ENCODE measurements around the gene ZG16B.

The ZG16B gene

GRCh38 chr16:2867661-2867986, 37.5 kb downstream of the ZG16B start:
- peaks cover 63% of the 10 kb centered on the region for H3K27me3 ChIP-seq (ENCODE audit: control insufficient read depth, insufficient read depth, low read length)
- no peaks in the 10 kb centered on the region for H3K36me3 ChIP-seq (ENCODE audit: control insufficient read depth, low read depth, low read length)
- peak overlapping the region; percentile 77 for H3K4me3 ChIP-seq (ENCODE audit: low read length)
- H3K27ac ChIP-seq (ENCODE audit: low read length): no peak overlapping the region
- peaks cover 3% of the 10 kb centered on the region for H3K4me1 ChIP-seq (ENCODE audit: control insufficient read depth, low read depth, low read length)
- peak overlapping the region; percentile 52 for H3K9ac ChIP-seq (ENCODE audit: low read length)
- H3K9me3 ChIP-seq (ENCODE audit: control insufficient read depth, low read depth, low read length): no peaks in the 10 kb centered on the region

- Histone ChIP-seq H3K9ac (ENCODE audit: low read length) (peak overlapping the region; percentile 52), H3K27me3 (ENCODE audit: control insufficient read depth, insufficient read depth, low read length) (peaks cover 69% of the 10 kb centered on the region), H3K4me3 (ENCODE audit: low read length) (peak overlapping the region; percentile 77), H3K4me1 (ENCODE audit: control insufficient read depth, low read depth, low read length) (peaks cover 3% of the 10 kb centered on the region), H3K36me3 (ENCODE audit: control insufficient read depth, low read depth, low read length) (no peaks in the 10 kb centered on the region), H3K27ac (ENCODE audit: low read length) (no peak overlapping the region), H3K9me3 (ENCODE audit: control insufficient read depth, low read depth, low read length) (no peaks in the 10 kb centered on the region)
Measured at GRCh38 chr16:2867987-2868789, 38.1 kb downstream of the ZG16B start.

- Histone ChIP-seq H3K4me3 (ENCODE audit: low read length) (no peak overlapping the region), H3K9ac (ENCODE audit: low read length) (no peak overlapping the region), H3K27ac (ENCODE audit: low read length) (no peak overlapping the region), H3K9me3 (ENCODE audit: control insufficient read depth, low read depth, low read length) (no peaks in the 10 kb centered on the region), H3K36me3 (ENCODE audit: control insufficient read depth, low read depth, low read length) (no peaks in the 10 kb centered on the region), H3K27me3 (ENCODE audit: control insufficient read depth, insufficient read depth, low read length) (peaks cover 46% of the 10 kb centered on the region), H3K4me1 (ENCODE audit: control insufficient read depth, low read depth, low read length) (peaks cover 3% of the 10 kb centered on the region)
Measured at GRCh38 chr16:2871926-2872325, 41.8 kb downstream of the ZG16B start.

- Histone ChIP-seq H3K27ac (ENCODE audit: low read length) (no peak overlapping the region), H3K27me3 (ENCODE audit: control insufficient read depth, insufficient read depth, low read length) (peaks cover 42% of the 10 kb centered on the region), H3K4me3 (ENCODE audit: low read length) (no peak overlapping the region), H3K9me3 (ENCODE audit: control insufficient read depth, low read depth, low read length) (no peaks in the 10 kb centered on the region), H3K9ac (ENCODE audit: low read length) (no peak overlapping the region), H3K4me1 (ENCODE audit: control insufficient read depth, low read depth, low read length) (no peaks in the 10 kb centered on the region), H3K36me3 (ENCODE audit: control insufficient read depth, low read depth, low read length) (no peaks in the 10 kb centered on the region)
Measured at GRCh38 chr16:2874032-2874911, 44.2 kb downstream of the ZG16B start.

GRCh38 chr16:2874912-2875362, 44.8 kb downstream of the ZG16B start:
- Histone ChIP-seq H3K27me3 (ENCODE audit: control insufficient read depth, insufficient read depth, low read length) (peaks cover 35% of the 10 kb centered on the region), H3K4me3 (ENCODE audit: low read length) (no peak overlapping the region), H3K9me3 (ENCODE audit: control insufficient read depth, low read depth, low read length) (no peaks in the 10 kb centered on the region), H3K4me1 (ENCODE audit: control insufficient read depth, low read depth, low read length) (no peaks in the 10 kb centered on the region), H3K27ac (ENCODE audit: low read length) (no peak overlapping the region), H3K36me3 (ENCODE audit: control insufficient read depth, low read depth, low read length) (no peaks in the 10 kb centered on the region), H3K9ac (ENCODE audit: low read length) (no peak overlapping the region)

GRCh38 chr16:2879854-2880508, 49.9 kb downstream of the ZG16B start:
- Histone ChIP-seq H3K4me1 (ENCODE audit: control insufficient read depth, low read depth, low read length) (no peaks in the 10 kb centered on the region), H3K9ac (ENCODE audit: low read length) (no peak overlapping the region), H3K4me3 (ENCODE audit: low read length) (no peak overlapping the region), H3K27ac (ENCODE audit: low read length) (no peak overlapping the region), H3K9me3 (ENCODE audit: control insufficient read depth, low read depth, low read length) (no peaks in the 10 kb centered on the region), H3K36me3 (ENCODE audit: control insufficient read depth, low read depth, low read length) (no peaks in the 10 kb centered on the region), H3K27me3 (ENCODE audit: control insufficient read depth, insufficient read depth, low read length) (peaks cover 18% of the 10 kb centered on the region)
